Mucosa of stomach (tissue), 1 donor: ENCODE results near the gene U2AF2.

ENCODE experiments used
- H3K27me3 ChIP-seq: one replicate; pipeline ENCODE4 v1.7.0; 2013; ENCODE audit warnings: mild to moderate bottlenecking, low read length; ENCODE audit not compliant: control insufficient read depth, insufficient read depth
- H3K36me3 ChIP-seq: one replicate; pipeline ENCODE4 v1.7.0; 2013; ENCODE audit warnings: low read length; ENCODE audit not compliant: control insufficient read depth, insufficient read depth
- H3K4me1 ChIP-seq: one replicate; pipeline ENCODE4 v1.7.0; 2013; ENCODE audit warnings: mild to moderate bottlenecking, low read length; ENCODE audit not compliant: control insufficient read depth, insufficient read depth
- H3K4me3 ChIP-seq: one replicate; pipeline ENCODE4 v1.7.0; 2013; ENCODE audit warnings: low read length
- H3K9ac ChIP-seq: one replicate; pipeline ENCODE4 v1.7.0; 2013; ENCODE audit warnings: mild to moderate bottlenecking, low read length, moderate library complexity
- H3K9me3 ChIP-seq: one replicate; pipeline ENCODE4 v1.7.0; 2013; ENCODE audit warnings: mild to moderate bottlenecking, low read length, moderate library complexity; ENCODE audit not compliant: control insufficient read depth
- donor health status: Pancreatic carcinoma.

U2AF2 gene

DNA sequence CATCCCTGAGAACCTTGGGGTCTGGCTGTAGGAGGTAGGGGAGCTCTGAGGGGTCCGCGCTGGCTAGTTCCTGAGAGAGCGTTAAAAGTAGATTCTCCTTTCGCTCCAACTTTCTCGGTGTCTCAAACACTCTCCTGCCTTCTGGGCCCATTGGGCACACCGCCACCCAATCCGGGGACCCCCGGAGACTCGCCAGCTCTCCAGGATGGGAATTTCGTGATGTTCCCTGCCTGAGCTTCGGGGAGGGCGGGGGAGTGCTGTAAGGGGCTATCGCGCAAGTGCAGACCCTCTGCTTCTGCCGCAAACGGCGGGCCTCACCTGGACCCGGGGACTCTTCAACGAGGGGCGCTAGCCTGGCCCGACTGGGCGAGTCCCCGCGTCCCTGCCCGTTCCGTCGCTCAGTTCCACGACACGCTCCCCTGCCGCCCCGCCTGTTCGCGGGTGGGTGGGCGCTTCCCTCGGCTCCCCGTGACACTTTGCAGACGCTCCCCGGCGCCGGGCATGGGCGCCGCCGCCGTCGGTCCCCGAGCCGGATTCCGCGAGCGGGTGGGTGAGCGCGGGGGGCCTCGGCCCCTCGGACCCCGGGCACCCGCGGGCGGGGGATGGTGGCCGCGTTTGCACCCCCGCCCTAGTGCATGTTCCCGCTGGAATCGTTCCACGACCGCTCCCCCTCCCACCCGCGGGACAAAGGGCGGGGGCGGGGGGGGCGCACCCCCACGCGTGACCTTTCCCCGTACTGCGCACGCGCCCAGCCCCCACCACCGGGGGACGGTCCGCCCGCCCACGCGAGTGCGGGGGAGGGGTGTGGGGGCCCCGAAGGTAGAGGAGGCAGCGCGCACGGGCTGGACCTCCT, 6.9 kb upstream of the U2AF2 start, which contains the start of gene CCDC106:
TSS of gene CCDC106 (plus strand) at position 481 of the 853 bp plus-strand sequence. CDS start 835 bp downstream, outside the sequence.
- H3K9me3 ChIP-seq, result no peaks in the 10 kb centered on the region
- peaks cover 29% of the 10 kb centered on the region for H3K4me1 ChIP-seq
- no peaks in the 10 kb centered on the region for H3K27me3 ChIP-seq
- peak within 1 kb of the TSS; percentile 73 for H3K9ac ChIP-seq
- no peaks in the 10 kb centered on the region for H3K36me3 ChIP-seq
- peak within 1 kb of the TSS; percentile 50 for H3K4me3 ChIP-seq

DNA sequence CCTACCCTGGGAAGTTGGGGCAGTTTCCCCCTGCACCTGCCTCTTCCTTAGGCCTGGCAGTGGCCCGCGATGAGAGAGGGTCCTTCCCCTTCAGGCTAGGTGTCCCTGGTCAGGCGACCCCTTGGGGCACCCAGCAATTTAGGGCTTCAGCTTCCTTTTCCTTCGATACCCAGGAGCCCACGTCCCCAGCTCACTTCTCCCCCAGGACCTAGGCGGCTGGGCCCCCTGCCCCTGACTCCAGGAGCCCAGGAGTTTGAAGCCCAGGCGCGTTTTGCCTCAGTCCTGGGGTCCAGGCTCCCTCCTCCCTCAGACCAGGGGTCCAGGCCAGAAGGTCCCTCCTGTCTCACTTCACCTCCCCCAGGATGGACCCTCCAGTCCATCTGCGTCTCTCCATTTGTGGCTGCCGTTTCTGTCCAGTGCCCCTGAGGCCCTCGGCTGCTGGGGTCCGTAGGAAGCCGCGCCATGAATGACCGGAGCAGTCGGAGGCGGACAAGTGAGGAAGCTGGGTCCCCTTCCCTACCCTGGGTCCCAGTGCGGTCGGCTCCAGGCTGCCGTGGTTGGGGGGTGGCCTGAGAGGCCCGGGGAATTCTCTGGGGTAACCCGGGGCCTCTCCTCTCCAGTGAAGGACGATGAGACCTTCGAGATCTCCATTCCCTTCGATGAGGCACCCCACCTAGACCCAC, 6.1 kb upstream of the U2AF2 start:
- Histone ChIP-seq H3K9me3 (no peaks in the 10 kb centered on the region), H3K9ac (peak overlapping the region; percentile 73), H3K27me3 (no peaks in the 10 kb centered on the region), H3K4me3 (peak overlapping the region; percentile 50), H3K36me3 (no peaks in the 10 kb centered on the region), H3K4me1 (peaks cover 26% of the 10 kb centered on the region)

DNA sequence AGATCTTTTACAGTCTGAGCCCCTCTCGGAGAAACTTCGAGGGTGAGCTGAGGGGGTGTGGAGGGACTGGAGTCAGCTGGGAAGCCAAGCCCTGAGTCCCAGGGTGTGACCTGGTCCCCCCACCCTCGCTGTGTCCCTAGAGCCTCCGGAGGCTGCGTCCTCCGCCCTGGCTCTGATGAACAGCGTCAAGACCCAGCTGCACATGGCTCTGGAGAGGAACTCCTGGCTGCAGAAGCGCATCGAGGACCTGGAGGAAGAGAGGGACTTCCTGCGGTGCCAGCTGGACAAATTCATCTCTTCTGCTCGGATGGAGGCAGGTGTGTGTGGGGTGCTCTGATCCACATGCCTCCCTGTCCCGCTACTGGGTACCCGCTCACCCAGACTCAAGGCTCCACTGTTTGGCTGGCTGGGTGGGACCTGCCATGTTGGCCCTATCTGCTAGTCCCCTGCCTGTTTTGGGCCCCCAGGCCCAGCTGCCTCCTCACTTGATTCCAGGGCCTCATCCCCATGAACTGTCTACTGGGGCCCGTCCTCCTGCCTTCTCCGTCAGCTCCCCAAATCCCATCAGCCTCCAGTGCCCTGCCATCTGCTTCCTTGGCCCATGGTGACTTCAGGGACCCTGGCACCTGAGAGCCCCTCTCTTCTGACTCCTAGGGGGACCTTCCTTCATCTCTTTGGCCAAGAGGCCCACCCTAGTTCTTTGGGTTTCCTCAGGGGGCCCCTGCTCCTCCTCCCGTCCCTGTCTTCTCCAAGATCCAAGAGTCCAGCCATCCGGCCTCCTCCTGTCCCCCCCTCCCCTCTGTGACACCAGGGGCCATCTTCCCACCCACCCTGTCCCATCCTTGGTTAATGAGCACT, 5.3 kb upstream of the U2AF2 start:
- Histone ChIP-seq H3K27me3 (no peaks in the 10 kb centered on the region), H3K36me3 (no peaks in the 10 kb centered on the region), H3K4me1 (peaks cover 19% of the 10 kb centered on the region), H3K9me3 (no peaks in the 10 kb centered on the region), H3K9ac (no peak overlapping the region), H3K4me3 (no peak overlapping the region)

DNA sequence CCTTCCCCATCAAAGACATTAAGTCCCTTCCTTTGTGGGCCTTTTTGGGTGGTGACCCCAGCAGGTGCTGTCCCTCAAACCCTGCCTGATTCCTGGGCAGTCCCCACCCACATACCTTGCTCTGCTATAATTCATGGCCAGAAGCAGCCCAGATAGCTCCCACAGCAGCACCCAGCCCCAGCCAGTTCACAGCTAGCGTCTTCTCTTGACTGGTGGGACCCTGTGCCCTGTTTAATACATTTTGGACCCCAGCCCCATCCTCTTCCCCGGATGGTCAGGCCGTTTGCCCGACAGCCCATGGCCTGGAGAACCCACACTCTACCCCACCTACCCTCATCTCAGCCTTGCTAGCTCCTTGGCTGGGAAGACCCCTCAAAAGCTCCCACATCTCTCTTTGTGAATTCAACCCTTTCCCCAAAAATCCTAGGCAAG, 4.7 kb upstream of the U2AF2 start:
- no peak overlapping the region for H3K4me3 ChIP-seq
- H3K27me3 ChIP-seq, result no peaks in the 10 kb centered on the region
- H3K9ac ChIP-seq, result no peak overlapping the region
- peaks cover 16% of the 10 kb centered on the region for H3K4me1 ChIP-seq
- no peaks in the 10 kb centered on the region for H3K9me3 ChIP-seq
- no peaks in the 10 kb centered on the region for H3K36me3 ChIP-seq

DNA sequence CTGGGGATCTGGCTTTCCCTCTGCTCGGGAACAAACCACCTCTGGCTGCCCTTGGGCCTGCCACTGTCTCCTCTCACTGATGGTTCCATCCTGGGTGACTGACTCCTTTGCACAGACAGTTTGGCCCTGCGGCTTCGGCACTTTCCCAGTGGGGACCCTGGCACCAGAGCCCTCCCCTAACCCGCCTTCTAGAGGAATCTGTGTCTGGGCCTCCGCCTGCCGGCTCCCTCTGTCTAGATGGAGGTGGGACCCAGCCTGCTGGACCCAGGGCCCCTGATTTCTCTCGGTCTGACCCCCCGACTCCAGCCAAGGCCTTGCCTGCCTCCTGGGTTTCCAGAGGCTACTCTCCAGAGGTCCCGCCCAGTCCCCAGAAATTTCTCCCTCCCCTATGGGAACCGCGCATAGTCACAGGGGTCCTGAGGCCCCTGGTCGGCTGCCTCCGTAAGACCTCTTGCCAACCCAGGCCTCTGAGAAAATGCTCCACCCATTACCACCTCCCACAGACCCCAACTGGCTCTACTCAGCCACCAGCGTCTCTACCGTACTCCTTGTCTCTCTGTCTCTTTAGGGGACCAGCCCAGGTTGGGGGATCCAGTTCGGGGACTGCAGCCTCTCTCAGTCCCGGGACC, 4.1 kb upstream of the U2AF2 start:
- Histone ChIP-seq H3K27me3 (no peaks in the 10 kb centered on the region), H3K4me1 (peaks cover 18% of the 10 kb centered on the region), H3K9ac (no peak overlapping the region), H3K36me3 (no peaks in the 10 kb centered on the region), H3K9me3 (no peaks in the 10 kb centered on the region), H3K4me3 (no peak overlapping the region)

DNA sequence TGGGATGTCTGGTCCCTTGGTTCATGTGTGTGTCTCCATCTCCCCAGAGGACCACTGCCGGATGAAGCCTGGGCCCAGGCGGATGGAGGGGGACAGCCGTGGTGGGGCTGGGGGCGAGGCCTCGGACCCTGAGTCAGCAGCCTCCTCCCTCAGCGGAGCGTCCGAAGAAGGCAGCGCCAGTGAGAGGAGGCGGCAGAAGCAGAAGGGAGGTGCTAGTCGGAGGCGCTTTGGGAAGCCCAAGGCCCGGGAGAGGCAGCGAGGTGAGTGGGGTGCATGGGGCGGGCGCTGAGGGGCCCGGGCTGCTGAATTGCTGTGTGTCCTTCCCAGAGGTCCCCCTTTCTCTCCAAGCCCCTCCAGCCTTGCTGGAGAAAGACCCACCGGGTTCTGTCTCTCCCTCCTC, 3.6 kb upstream of the U2AF2 start:
- Histone ChIP-seq H3K4me1 (peaks cover 23% of the 10 kb centered on the region), H3K4me3 (no peak overlapping the region), H3K9ac (no peak overlapping the region), H3K9me3 (no peaks in the 10 kb centered on the region), H3K36me3 (no peaks in the 10 kb centered on the region), H3K27me3 (no peaks in the 10 kb centered on the region)

DNA sequence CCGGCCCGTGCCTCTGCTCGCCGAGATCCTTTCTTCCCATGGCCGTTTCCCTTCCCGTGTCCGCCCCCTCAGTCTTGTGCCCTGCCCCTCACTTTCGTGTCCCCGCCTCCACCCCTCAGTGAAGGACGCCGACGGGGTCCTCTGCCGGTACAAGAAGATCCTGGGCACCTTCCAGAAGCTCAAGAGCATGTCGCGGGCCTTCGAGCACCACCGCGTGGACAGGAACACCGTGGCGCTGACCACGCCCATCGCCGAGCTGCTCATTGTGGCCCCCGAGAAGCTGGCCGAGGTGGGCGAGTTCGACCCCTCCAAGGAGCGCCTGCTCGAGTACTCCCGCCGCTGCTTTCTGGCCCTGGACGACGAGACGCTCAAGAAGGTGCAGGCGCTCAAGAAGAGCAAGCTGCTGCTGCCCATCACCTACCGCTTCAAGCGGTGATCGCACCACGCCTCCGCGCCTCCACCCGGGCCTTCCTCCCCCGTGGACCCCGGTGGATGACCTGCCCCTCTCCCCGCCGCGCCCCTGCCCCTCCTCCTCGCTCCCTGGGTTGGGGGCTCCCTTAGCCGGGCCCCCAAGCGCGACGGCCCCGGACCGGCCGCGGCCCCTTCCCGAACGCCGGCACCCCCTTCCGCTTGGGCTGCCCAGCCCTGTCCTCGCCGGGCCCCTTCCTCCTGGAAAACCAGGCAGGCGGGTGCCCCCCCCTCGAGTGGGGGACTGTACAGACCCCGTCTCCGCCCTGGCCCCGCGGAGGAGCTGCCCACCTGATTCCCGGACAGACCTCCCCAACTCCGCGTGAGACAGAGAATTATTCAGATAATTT, 2.3 kb upstream of the U2AF2 start:
- Histone ChIP-seq H3K36me3 (no peaks in the 10 kb centered on the region), H3K9ac (no peak overlapping the region), H3K27me3 (no peaks in the 10 kb centered on the region), H3K4me3 (no peak overlapping the region), H3K4me1 (peaks cover 30% of the 10 kb centered on the region), H3K9me3 (no peaks in the 10 kb centered on the region)

DNA sequence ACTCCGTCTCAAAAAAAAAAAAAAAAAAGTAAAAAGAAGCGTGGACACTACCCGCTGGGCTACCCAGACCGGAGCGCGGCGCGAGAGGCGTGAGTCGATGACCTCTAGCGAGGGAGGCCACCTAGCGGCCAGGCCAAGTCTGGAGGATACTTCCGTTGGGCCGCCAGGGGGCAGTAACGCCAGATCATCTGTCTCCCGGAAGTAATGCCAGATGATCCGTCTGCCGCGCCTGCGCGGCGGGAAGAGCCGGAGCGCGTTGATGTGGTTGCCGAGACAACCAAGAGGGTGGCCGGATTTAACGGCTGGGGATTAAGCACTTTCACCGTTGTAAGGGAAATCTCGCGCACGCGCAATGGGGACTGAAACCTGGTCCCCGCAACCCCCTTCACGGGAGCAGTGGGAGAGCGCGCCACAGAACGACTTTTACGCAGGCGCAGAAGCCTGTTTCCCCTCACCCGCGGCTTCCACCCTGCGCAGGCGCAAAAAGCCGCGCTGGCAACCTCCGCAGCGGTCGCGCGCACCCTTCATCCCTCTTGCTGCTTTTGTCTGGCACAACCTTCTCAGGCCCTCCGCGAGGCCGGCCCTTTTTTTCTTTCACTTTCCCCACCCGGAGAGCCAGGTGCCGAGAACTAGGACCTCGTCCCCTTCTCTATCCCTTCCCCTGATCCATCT, 1.0 kb upstream of the U2AF2 start:
- peaks cover 34% of the 10 kb centered on the region for H3K4me1 ChIP-seq
- H3K9me3 ChIP-seq, result no peaks in the 10 kb centered on the region
- peak overlapping the region; percentile 74 for H3K9ac ChIP-seq
- peak overlapping the region; percentile 86 for H3K4me3 ChIP-seq
- H3K36me3 ChIP-seq, result no peaks in the 10 kb centered on the region
- no peaks in the 10 kb centered on the region for H3K27me3 ChIP-seq

DNA sequence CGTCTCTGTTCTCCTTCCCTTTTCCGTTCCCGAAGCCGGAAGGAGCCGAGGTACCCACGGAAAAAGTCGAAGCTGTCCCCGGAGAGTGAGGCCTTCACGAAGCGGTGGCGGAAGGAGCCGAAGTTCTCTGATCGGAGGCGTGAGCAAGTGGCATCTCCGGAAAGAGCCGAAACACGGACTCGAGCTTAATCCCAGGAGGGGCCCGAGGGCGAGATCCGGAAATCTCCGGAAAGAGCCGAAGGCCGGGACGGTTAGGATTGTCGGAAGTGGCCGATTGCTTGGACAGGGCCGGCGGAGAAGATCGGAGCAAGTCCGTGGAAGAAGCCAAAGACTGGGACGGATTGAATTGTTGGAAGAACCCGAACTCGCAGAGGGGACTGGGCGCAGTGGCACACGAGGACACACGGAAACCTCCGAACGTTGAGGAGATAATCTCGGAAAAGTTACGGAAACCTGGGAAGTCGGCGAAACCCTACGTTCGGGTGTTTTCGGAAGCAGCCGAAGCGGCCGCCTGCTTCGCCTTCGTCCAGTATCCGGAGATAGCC, 440 bp upstream of the U2AF2 start:
- no peaks in the 10 kb centered on the region for H3K27me3 ChIP-seq
- peaks cover 34% of the 10 kb centered on the region for H3K4me1 ChIP-seq
- H3K4me3 ChIP-seq, result peak overlapping the region; percentile 86
- H3K9me3 ChIP-seq, result no peaks in the 10 kb centered on the region
- H3K9ac ChIP-seq, result peak overlapping the region; percentile 74
- H3K36me3 ChIP-seq, result no peaks in the 10 kb centered on the region

DNA sequence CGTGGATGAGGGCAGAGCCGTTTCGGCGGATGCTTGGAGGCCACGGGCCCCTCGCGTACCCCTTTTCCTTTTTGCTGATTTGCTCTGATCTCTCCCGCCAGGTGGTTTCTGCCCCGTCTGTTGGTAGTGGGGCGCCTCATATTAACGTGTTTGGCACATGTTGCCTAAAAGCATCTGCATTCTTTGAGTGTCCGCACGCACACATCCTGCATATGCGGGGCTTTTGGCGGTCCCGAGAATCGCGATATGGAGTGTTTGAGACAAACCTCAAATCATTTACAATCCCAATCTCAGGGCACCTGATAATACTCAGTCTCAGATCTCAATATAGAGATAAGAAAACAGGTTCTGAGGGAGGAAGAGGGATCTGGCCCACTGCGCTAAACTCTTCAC, 809 bp downstream of the U2AF2 start:
- Histone ChIP-seq H3K4me1 (peaks cover 34% of the 10 kb centered on the region), H3K4me3 (peak overlapping the region; percentile 92), H3K27me3 (no peaks in the 10 kb centered on the region), H3K36me3 (peaks cover 6% of the 10 kb centered on the region), H3K9me3 (no peaks in the 10 kb centered on the region), H3K9ac (peak overlapping the region; percentile 78)
